NCI-H774 (cell line): ENCODE results near the gene NVL.

Experiments
- DNase-seq: peaks from one replicate; lab custom pipeline; 2025; lab: John Stamatoyannopoulos, UW

The NVL gene

DNA sequence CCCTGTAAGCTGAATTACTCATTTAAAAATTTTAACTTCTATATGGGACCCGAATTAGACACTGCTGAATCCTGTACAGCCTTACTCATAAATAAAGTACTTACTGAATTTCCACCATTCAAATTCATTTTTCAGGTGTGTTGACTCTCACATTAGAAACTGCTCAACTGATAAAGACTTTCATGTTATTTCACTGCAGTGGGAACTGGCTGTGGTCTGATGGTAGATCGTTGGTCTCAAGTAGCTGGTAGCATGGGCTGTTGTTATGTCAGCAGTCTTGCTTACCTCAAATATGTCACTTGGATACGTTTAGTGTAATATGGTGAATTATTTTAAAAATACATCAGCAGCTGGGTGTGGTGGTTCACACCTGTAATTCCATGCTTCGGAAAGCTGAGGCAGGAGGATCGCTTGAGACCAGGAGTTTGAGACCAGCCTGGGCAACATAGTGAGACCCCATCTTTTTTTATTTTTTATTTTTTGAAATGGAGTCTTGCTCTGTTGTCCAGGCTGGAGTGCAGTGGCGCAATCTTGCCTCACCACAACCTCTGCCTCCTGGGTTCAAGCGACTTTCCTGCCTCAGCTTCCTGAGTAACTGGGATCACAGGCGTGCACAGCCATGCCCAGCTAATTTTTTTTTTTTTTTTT lies 136.5 kb downstream of the NVL start:
- no peak for DNase-seq

DNA sequence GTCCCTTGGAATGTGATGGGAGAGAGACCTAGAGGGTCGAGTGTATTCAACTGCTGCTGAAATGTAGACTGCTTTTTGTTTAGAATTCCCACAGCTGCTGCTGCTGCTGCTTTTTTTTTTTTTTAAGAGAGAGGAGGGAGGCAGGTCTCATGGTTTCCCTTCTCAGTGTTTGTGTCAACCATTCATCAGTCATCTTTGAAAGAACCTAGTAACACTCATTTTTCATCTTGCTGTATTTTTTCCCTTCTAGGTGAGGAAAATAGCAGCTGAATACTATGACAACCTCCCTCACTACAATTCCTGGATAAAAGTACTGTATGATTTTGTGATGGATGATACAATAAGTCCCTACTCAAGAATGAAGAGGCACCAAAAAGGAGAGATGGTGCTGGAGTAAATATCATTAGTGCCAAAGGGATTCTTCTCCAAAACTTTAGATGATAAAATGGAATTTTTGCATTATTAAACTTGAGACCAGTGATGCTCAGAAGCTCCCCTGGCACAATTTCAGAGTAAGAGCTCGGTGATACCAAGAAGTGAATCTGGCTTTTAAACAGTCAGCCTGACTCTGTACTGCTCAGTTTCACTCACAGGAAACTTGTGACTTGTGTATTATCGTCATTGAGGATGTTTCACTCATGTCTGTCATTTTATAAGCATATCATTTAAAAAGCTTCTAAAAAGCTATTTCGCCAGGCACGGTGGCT lies 137.7 kb downstream of the NVL start:
- no peak for DNase-seq

DNA sequence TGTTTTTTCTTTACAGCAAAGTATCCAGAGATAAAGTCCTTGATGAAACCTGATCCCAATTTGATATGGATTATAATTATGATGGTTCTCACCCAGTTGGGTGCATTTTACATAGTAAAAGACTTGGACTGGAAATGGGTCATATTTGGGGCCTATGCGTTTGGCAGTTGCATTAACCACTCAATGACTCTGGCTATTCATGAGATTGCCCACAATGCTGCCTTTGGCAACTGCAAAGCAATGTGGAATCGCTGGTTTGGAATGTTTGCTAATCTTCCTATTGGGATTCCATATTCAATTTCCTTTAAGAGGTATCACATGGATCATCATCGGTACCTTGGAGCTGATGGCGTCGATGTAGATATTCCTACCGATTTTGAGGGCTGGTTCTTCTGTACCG lies 140.4 kb downstream of the NVL start:
- no peak for DNase-seq

DNA sequence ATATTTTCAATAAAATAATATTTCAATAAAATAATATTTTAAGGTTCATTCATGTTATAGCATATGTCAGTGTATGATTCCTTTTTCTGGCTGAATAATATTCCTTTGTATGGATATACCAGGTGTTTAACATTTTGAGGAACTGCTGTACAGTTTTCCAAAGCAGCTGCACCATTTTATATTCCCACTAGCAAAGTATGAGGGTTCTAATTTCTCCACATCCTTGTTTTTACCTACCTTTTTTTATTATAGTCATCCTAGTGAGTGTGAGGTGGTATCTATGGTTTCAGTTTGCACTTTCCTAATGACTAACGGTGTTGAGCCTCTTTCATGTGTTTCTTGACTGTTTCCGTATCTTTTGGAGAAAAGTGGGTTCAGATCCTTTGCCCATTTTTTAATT lies 141.7 kb downstream of the NVL start:
- no peak for DNase-seq

DNA sequence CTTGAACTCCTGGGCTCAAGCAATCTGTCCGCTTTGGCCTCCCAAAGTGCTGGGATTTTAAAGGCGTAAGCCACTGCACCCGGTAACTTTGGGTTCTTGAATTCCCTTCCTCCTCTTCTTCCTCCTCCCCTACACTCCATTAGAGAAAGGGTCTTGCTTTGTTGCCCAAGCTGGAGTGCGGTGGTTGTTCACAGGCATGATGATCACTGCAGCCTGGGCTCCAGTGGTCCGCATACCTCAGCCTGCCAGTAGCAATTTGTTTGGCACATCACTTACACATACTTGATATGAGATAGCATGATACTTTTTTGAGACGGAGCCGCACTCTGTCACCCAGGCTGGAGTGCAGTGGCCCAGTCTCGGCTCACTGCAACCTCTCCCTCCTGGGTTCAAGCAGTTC lies 144.8 kb downstream of the NVL start:
- DNase-seq, result no peak

DNA sequence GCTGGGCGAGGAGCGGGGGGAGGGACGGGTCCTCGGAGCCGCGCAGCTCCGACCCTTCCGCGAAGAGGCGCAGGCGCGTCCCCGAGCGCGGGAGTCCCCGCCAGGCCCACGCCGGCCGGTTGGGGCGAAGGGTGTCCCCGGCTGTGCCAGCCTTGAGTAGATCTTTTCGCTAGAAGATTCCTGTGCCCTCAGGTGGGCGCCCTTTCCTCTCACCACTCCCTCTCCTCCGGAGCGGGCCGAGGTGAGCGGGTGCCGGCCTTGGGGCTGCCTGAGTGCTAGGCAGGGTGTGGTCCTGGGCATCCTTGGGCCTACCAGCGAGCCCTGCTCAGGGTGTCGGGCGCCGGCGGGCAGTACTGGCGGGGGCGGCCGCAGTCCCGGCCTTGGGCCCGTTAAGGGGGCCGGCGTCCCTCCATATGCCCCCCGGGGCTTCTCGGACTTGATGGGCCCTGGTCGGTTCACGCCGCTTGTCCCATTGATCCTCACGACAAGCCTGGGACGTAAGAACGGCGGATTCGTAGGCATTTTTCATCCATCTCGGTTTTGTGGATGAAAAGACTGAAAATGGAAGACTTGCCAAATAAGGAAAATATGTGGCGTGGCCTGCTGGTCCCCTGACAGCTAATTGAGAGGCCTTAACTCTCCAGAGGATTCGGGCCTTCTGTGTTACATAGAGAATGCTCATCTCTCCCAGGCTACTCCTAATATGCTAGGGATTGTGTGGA lies 146.2 kb downstream of the NVL start:
- DNase-seq, result peak; percentile 60

DNA sequence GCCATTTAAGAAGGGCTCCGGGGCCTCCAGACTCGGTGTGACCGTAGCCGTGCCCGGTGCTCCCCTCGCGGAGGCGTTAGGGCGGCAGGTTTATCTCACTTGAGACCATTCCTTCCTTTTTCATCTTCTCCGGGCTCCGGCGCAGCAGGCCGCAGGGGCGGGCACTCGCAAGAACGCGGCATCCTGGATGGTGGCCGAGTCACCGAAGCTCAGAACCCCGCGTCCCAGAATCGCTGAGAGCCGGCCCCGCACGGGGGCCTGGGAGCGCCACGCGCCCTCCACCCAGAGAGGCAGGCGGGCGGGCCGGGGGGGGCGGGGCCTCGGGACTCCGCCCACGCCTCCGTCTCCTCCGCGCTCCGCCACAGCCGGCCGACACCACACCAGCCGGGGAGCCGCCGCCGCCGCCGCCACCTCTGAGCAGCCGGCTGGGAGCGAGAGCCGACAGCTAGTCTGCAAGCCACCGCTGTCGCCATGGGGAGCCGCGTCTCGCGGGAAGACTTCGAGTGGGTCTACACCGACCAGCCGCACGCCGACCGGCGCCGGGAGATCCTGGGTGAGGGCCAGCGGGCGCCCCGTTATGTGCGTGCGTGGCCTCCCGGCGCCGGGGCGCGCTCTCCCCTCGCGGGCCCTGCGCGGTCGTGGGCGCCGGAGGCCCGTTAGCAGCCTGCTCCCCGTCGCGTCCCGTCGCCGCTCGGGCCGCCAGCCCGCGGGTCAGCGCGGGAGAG lies 146.9 kb downstream of the NVL start, which contains the start of gene DEGS1:
TSS of gene DEGS1 (plus strand) at position 375 of the 725 bp plus-strand sequence. CDS start at position 472, 97 bp downstream.
- DNase-seq, result peak; percentile 91

DNA sequence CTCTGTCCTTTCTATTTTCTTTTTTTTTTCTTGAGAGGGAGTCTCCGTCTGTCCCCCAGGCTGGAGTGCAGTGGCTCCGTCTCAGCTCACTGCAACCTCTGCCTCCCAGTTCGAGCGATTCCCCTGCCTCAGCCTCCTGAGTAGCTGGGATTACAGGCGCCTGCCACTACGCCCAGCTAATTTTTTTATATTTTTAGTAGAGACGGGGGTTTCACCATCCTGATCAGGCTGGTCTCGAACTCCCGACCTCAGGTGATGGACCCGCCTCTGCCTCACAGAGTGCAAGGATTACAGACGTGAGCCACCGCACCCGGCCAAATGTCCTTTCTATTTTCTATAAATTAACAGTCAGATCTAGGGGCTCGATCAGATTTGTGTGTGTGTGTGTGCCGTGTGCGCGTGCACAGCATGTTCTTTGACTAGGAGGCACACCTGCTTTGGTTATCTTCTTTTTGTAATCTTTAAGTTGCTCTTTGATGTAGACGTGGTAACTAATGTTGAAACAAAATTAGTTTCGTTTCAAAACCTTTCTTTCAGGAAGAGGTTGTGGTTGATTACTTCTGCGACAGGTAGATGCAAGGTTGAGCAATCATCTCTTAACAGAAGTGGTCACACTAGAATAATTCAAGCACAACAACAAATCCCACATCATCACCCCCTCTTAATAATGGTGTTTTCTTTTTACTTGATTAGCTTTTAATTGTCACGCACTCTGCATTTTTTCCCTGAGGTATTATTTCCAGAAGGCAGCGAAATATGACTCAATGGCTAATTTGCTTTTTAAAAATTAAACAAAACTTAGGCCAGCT lies 147.7 kb downstream of the NVL start:
- peak; percentile 64 for DNase-seq

DNA sequence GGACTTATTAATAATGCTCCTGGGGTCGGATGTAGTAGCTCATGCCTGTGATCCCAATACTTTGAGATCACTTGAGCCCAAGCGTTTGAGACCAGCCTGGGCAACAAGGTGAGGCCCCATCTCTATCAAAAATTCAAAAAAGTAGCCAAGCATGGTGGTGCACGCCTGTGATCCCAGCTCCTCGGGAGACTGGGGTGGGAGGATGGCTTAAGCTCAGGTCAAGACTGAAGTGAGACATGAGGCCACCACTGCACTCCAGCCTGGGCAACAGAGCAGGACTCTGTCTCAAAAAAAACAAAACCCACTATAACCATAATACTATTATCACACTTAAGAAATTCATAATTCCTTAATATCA lies 148.5 kb downstream of the NVL start:
- DNase-seq, result no peak

DNA sequence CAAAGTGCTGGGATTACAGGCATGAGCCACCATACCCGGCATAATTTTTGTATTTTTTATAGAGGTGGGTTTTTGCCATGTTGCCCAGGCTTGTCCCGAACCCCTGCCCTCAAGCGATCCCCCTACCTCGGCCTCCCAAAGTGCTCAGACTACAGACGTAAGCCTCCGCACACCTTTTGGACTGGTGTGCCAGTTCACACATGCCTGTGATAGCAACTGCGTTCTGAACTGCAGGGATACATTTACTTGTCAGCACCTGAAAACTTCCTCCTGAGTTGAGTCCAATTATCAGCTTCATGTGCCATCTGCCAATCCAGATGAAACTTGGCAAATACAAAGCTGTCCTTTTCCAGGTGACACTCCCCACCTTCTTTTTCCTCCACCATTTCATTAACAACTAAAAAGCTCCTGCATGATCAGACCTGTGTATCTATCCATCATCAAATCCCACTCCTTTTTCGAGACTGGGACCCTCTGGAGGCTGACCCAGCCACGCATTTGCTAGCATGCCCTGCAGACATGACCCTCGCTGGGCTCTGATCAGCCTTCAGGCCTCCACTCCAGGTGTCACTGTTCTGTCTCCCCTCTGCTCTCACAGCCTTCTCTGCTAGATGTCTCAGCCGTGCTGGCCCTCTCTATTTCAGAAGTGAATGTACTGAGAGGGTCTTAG lies 149.1 kb downstream of the NVL start:
- DNase-seq, result no peak

DNA sequence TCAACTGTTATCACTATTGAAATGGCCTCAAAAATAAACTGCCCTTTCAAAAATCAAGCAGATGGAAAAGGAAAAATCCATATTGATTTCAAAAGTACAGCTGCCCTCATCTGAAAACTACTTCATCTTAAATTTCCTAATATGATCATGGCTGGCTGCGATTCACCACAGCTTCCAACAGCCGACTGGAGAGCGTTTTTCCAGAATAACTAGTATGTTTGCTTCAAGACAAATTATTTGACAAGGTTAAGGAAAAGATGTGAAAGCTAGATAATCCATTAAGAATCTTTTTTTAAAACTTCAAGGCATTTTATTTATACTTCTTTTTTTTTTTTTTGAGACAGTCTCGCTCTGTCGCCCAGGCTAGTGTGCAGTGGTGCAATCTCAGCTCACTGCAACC lies 151.1 kb downstream of the NVL start:
- no peak for DNase-seq

DNA sequence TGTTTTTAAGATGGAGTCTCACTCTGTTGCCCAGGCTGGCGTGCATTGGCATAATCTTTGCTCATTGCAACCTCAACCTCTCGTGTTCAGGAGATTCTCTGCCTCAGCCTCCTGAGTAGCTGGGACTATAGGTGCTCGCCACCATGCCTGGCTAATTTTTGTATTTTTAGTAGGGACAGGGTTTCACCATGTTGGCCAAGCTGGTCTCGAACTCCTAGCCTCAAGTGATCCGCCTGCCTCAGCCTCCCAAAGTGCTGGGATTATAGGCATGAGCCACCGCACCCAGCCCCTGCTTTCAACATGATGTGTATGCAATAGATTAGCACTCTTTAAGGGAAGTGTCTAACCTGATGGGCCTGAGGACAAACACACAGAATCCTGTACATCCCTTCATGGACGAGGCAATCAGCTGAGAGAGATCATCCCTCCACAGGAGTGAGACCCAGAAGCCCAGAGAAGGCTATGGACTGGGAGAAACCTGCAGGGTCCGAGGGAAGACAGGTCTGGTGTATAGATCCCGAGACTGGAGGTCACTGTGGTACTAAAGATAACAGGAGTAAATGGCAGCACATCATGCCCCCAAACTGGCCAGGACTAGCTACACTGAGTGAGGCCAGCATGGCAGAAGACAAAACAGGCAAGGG lies 152.5 kb downstream of the NVL start:
- no peak for DNase-seq
